OCI-LY3 (cell line): Measurements from ENCODE around the gene SLC25A21.
"Not testable (repeated sequence)": the region's sequence is repeated elsewhere in the genome, so short reads cannot be mapped to it uniquely, and the experiment has no call there.

Experiments used
- H2AFZ ChIP-seq: fragments of 200-600, 300-600 bp; shearing (Covaris generic); 2 replicates; pipeline ENCODE4 v1.6.0; 2014; ENCODE audit warnings: antibody characterized with exemption, low read depth, low read length
- H3K27ac ChIP-seq: fragments of 200-600, 300-600 bp; sonication (generic); 2 replicates; pipeline ENCODE4 v1.5.1; 2014; ENCODE audit warnings: mild to moderate bottlenecking, low read length, moderate library complexity, mixed read lengths
- H3K27me3 ChIP-seq: fragments of 200-600, 300-600 bp; sonication (generic); 2 replicates; pipeline ENCODE4 v1.6.1; 2014; ENCODE audit warnings: low read depth, low read length, mixed read lengths
- H3K36me3 ChIP-seq: fragments of 200-600, 300-600 bp; sonication (generic); replicated peaks from 2 replicates; pipeline ENCODE3; 2014; ENCODE audit warnings: low read depth, low read length, mixed read lengths
- H3K4me1 ChIP-seq: fragments of 300-600, 200-600 bp; sonication (generic); 2 replicates; pipeline ENCODE4 v1.6.1; 2014; ENCODE audit warnings: low read length, mixed read lengths
- H3K4me2 ChIP-seq: fragments of 200-600, 300-600 bp; sonication (generic); 2 replicates; pipeline ENCODE4 v1.6.1; 2014; ENCODE audit warnings: low read length, mixed read lengths
- H3K4me3 ChIP-seq: fragments of 300-600, 200-600 bp; sonication (generic); 2 replicates; pipeline ENCODE4 v1.5.1; 2014; ENCODE audit warnings: antibody characterized with exemption, mild to moderate bottlenecking, low read length, moderate library complexity
- H3K79me2 ChIP-seq: fragments of 300-600, 200-600 bp; shearing (Covaris generic); 2 replicates; pipeline ENCODE4 v1.6.1; 2014; ENCODE audit warnings: mild to moderate bottlenecking, low read length, mixed read lengths
- H3K9ac ChIP-seq: fragments of 300-600, 200-600 bp; shearing (Covaris generic); 2 replicates; pipeline ENCODE4 v1.6.0; 2014; ENCODE audit warnings: mild to moderate bottlenecking, low read length, moderate library complexity
- H3K9me3 ChIP-seq: fragments of 200-600, 300-600 bp; shearing (Covaris generic); 2 replicates; pipeline ENCODE4 v1.6.1; 2014; ENCODE audit warnings: low read length, mixed read lengths; ENCODE audit not compliant: insufficient read depth
- H4K20me1 ChIP-seq: fragments of 200-600, 300-600 bp; sonication (generic); 2 replicates; pipeline ENCODE4 v1.6.1; 2016; ENCODE audit warnings: low read length, mixed read lengths; ENCODE audit not compliant: insufficient read depth
- EZH2phosphoT487 ChIP-seq: fragments of 200-600 bp; shearing (Covaris generic); IDR thresholded peaks from 2 replicates; pipeline ENCODE4 v1.6.1; 2018; ENCODE audit warnings: antibody characterized with exemption, mixed run types, low read depth
- TF ChIP-seq, protein P1 (sequence below): fragments of 200-600, 300-600 bp; sonication (generic); IDR thresholded peaks from 2 replicates; pipeline ENCODE4 v1.5.1; 2014; ENCODE audit warnings: antibody characterized with exemption, low read length, low read depth

The SLC25A21 gene

GRCh38 chr14:36900846-36901245 is 271.6 kb downstream of the SLC25A21 start:
- Histone ChIP-seq H3K4me2 (no peak overlapping the region), H4K20me1 (no peaks in the 10 kb centered on the region), H3K9me3 (no peaks in the 10 kb centered on the region), H3K4me3 (no peak overlapping the region), H3K9ac (no peak overlapping the region), H3K36me3 (no peaks in the 10 kb centered on the region), H3K4me1 (no peaks in the 10 kb centered on the region), H3K79me2 (no peaks in the 10 kb centered on the region), H3K27me3 (no peaks in the 10 kb centered on the region), H2AFZ (no peak overlapping the region), H3K27ac (no peak overlapping the region)
- TF ChIP-seq EZH2phosphoT487 = no peak
- TF ChIP-seq, protein P1, sequence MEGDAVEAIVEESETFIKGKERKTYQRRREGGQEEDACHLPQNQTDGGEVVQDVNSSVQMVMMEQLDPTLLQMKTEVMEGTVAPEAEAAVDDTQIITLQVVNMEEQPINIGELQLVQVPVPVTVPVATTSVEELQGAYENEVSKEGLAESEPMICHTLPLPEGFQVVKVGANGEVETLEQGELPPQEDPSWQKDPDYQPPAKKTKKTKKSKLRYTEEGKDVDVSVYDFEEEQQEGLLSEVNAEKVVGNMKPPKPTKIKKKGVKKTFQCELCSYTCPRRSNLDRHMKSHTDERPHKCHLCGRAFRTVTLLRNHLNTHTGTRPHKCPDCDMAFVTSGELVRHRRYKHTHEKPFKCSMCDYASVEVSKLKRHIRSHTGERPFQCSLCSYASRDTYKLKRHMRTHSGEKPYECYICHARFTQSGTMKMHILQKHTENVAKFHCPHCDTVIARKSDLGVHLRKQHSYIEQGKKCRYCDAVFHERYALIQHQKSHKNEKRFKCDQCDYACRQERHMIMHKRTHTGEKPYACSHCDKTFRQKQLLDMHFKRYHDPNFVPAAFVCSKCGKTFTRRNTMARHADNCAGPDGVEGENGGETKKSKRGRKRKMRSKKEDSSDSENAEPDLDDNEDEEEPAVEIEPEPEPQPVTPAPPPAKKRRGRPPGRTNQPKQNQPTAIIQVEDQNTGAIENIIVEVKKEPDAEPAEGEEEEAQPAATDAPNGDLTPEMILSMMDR = no peak

DNA sequence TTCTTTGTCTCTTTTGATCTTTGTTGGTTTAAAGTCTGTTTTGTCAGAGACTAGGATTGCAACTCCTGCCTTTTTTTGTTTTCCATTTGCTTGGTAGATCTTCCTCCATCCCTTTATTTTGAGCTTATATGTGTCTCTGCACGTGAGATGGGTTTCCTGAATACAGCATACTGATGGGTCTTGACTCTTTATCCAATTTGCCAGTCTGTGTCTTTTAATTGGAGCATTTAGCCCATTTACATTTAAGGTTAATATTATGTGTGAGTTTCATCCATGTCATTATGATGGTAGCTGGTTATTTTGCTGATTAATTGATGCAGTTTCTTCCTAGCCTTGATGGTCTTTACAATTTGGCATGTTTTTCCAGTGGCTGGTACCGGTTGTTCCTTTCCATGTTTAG is 276.1 kb downstream of the SLC25A21 start:
- not testable (repeated sequence) for H3K9ac ChIP-seq, H4K20me1 ChIP-seq, H3K4me1 ChIP-seq, H3K4me3 ChIP-seq, H3K27ac ChIP-seq, H3K79me2 ChIP-seq, H3K4me2 ChIP-seq, H3K27me3 ChIP-seq, H3K36me3 ChIP-seq, H3K9me3 ChIP-seq, H2AFZ ChIP-seq

- no peak overlapping the region for H3K4me2 ChIP-seq
Observed at GRCh38 chr14:36884049-36884448, 288.4 kb downstream of the SLC25A21 start.

GRCh38 chr14:36880276-36880675 is 292.1 kb downstream of the SLC25A21 start:
- Histone ChIP-seq H3K4me2 (no peak overlapping the region), H2AFZ (no peak overlapping the region), H3K9me3 (no peaks in the 10 kb centered on the region), H4K20me1 (no peaks in the 10 kb centered on the region), H3K9ac (no peak overlapping the region), H3K36me3 (no peaks in the 10 kb centered on the region), H3K4me1 (no peaks in the 10 kb centered on the region; the same call in 1 of the 2 replicates), H3K4me3 (no peak overlapping the region), H3K27me3 (no peaks in the 10 kb centered on the region), H3K27ac (no peak overlapping the region), H3K79me2 (no peaks in the 10 kb centered on the region)
- no peak for TF ChIP-seq EZH2phosphoT487
- TF ChIP-seq, protein P1 = no peak

More at GRCh38 chr14:36884049-36884448, 288.4 kb downstream of the SLC25A21 start:
- Histone ChIP-seq H3K9me3 (no peaks in the 10 kb centered on the region), H3K27me3 (no peaks in the 10 kb centered on the region), H4K20me1 (no peaks in the 10 kb centered on the region), H3K27ac (no peak overlapping the region), H3K4me3 (no peak overlapping the region), H3K4me1 (no peaks in the 10 kb centered on the region; the same call in 1 of the 2 replicates), H3K79me2 (no peaks in the 10 kb centered on the region), H3K36me3 (no peaks in the 10 kb centered on the region), H3K9ac (no peak overlapping the region), H2AFZ (no peak overlapping the region)
- TF ChIP-seq EZH2phosphoT487 = no peak
- TF ChIP-seq, protein P1 = no peak

DNA sequence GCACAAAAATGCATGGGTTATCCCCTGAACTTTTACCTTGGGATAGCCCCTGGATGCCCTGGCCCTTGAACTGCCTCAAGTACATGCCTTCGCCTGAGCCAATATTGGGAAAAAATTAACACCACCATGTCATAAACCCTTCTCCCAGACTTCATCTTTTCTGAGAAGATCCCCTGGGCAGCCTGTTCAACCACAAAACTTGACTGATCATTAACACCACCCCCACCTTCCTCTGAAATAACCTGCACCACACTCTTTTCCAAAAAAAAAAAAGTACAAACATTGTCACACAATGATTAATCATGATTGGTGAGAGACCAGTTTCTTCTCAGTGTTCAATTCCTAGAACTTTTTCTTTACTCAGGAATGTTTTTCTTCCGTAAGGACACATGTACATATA is 292.8 kb downstream of the SLC25A21 start:
- no peaks in the 10 kb centered on the region for H3K9me3 ChIP-seq
- no peaks in the 10 kb centered on the region for H4K20me1 ChIP-seq
- TF ChIP-seq, protein P1 = no peak
- TF ChIP-seq EZH2phosphoT487 = no peak
- H3K9ac ChIP-seq = no peak overlapping the region
- no peak overlapping the region for H2AFZ ChIP-seq
- H3K4me3 ChIP-seq = no peak overlapping the region
- no peaks in the 10 kb centered on the region for H3K79me2 ChIP-seq
- H3K27me3 ChIP-seq = no peaks in the 10 kb centered on the region
- no peaks in the 10 kb centered on the region for H3K36me3 ChIP-seq
- H3K4me2 ChIP-seq = no peak overlapping the region
- H3K4me1 ChIP-seq = no peaks in the 10 kb centered on the region; the same call in 1 of the 2 replicates
- H3K27ac ChIP-seq = no peak overlapping the region
